ENCODE results near the gene CCNC. TPM values are rescaled to one million over a fixed set of nuclear protein-coding genes. Genes with fewer than 3 reads are reported as not detected.
A peak's percentile ranks its signal among the peaks of the same experiment; 100 is the strongest.

Gene CCNC
- total RNA-seq, 1 experiment from 2014 or later = 99.1 TPM

DNA sequence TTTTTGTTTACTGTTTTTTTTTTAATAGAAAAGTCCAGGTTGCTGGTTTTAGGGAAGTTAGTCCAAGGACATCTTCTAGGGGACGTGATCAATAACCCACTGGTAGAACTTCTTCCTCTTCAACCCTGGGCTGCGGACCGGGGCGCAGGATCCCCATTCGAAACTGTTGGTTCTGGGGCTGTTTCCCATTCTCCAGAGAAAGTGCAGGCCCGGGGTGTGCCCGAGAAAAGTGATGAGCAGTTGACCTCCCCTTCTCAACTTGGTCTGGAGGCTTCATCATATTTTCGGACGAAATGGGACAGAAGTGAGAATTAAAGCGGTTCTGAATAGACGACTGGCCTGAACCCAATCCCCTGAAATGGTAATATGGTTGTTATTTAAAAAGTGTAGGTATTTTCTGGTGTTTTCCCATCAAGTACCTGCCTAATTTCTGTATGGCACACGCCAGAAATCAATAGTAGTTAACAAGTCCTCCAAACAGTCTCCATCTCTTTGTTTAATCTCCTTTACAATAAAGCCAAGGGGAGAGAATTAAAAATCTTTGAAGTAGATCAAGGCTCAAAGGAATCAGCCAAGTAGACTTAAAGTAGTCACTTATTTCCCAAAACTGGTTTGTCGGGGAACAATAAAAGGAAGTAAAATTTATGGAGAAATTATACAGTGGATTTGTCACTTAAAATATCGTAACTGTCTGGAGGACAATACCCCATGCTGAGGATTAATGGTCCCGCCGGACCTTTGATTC, 37.6 kb upstream of the CCNC start:
- Histone ChIP-seq H3K4me3 (ENCODE audit: low read depth, low read length, poor library complexity, severe bottlenecking) (no peak overlapping the region), H3K36me3 (ENCODE audit: insufficient read depth, low read length, poor library complexity, severe bottlenecking) (no peaks in the 10 kb centered on the region), H3K27ac (ENCODE audit: low read depth, low read length, poor library complexity, severe bottlenecking) (no peak overlapping the region), H3K4me1 (ENCODE audit: insufficient read depth, low read length, poor library complexity, severe bottlenecking) (peaks cover 13% of the 10 kb centered on the region), H3K9me3 (ENCODE audit: low read depth, low read length, poor library complexity, severe bottlenecking) (no peaks in the 10 kb centered on the region), H3K27me3 (replicated peaks; ENCODE audit: insufficient read depth, low read depth, low read length, poor library complexity) (peaks cover 89% of the 10 kb centered on the region)
- BruUV-seq (replicated peaks) = no TSS peak
- ChIA-PET CTCF (no interaction called here), POLR2A (ENCODE audit: low non-redundant PET) (no interaction called here)
- TF ChIP-seq, protein P1, sequence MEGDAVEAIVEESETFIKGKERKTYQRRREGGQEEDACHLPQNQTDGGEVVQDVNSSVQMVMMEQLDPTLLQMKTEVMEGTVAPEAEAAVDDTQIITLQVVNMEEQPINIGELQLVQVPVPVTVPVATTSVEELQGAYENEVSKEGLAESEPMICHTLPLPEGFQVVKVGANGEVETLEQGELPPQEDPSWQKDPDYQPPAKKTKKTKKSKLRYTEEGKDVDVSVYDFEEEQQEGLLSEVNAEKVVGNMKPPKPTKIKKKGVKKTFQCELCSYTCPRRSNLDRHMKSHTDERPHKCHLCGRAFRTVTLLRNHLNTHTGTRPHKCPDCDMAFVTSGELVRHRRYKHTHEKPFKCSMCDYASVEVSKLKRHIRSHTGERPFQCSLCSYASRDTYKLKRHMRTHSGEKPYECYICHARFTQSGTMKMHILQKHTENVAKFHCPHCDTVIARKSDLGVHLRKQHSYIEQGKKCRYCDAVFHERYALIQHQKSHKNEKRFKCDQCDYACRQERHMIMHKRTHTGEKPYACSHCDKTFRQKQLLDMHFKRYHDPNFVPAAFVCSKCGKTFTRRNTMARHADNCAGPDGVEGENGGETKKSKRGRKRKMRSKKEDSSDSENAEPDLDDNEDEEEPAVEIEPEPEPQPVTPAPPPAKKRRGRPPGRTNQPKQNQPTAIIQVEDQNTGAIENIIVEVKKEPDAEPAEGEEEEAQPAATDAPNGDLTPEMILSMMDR (conservative IDR thresholded peaks at IDR 0.05; ENCODE audit: low read depth, low read length) = no peak
- no peak for TF ChIP-seq EZH2 (IDR thresholded peaks at IDR 0.05; ENCODE audit: borderline replicate concordance, low read depth, low read length, poor library complexity, severe bottlenecking)
- DNase-seq (ENCODE audit: low spot score) = no peak
- intact Hi-C loops (cut with micrococcal nuclease; ENCODE audit: unreplicated experiment) = no loop called here

DNA sequence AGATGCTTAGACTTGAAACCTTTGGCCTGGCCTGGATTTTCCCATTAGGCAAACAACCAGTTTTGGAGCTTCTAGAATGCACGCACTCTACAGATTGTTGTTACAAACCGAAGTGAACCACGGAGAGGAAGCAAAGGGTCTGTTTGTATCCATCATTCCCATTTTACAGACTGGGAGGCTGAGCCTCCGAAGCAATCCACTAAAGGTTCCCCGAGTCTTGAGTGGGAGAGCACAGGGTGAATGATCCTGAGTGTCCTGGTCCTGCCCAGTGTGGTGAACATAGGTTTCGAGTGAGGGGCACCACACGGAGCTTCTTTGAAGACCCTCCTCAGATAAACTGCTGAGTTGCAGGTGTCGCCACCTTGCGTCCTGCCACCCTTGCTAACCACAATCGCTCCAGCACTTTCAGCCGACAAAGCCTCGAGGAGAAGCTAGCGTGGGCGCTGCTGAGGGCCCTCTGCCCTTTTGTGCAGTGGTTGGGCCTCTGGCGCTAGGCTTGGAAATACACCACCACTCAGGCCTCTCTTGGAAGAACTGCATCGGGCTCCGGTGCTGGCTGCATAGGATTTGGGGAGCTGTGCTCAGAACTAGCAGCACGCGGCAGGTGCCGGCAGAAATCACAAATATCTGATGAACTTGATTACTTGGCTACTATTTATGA, 36.7 kb upstream of the CCNC start:
- Histone ChIP-seq H3K27ac (ENCODE audit: low read depth, low read length, poor library complexity, severe bottlenecking) (no peak overlapping the region), H3K9me3 (ENCODE audit: low read depth, low read length, poor library complexity, severe bottlenecking) (no peaks in the 10 kb centered on the region), H3K4me3 (ENCODE audit: low read depth, low read length, poor library complexity, severe bottlenecking) (no peak overlapping the region), H3K36me3 (ENCODE audit: insufficient read depth, low read length, poor library complexity, severe bottlenecking) (no peaks in the 10 kb centered on the region), H3K4me1 (ENCODE audit: insufficient read depth, low read length, poor library complexity, severe bottlenecking) (peaks cover 13% of the 10 kb centered on the region), H3K27me3 (replicated peaks; ENCODE audit: insufficient read depth, low read depth, low read length, poor library complexity) (peaks cover 98% of the 10 kb centered on the region)
- BruUV-seq (replicated peaks) = no TSS peak
- TF ChIP-seq, protein P1 (conservative IDR thresholded peaks at IDR 0.05; ENCODE audit: low read depth, low read length) = no peak
- no peak for TF ChIP-seq EZH2 (IDR thresholded peaks at IDR 0.05; ENCODE audit: borderline replicate concordance, low read depth, low read length, poor library complexity, severe bottlenecking)
- ChIA-PET CTCF (no interaction called here), POLR2A (ENCODE audit: low non-redundant PET) (no interaction called here)
- DNase-seq (ENCODE audit: low spot score) = no peak
- intact Hi-C loops (cut with micrococcal nuclease; ENCODE audit: unreplicated experiment) = no loop called here

DNA sequence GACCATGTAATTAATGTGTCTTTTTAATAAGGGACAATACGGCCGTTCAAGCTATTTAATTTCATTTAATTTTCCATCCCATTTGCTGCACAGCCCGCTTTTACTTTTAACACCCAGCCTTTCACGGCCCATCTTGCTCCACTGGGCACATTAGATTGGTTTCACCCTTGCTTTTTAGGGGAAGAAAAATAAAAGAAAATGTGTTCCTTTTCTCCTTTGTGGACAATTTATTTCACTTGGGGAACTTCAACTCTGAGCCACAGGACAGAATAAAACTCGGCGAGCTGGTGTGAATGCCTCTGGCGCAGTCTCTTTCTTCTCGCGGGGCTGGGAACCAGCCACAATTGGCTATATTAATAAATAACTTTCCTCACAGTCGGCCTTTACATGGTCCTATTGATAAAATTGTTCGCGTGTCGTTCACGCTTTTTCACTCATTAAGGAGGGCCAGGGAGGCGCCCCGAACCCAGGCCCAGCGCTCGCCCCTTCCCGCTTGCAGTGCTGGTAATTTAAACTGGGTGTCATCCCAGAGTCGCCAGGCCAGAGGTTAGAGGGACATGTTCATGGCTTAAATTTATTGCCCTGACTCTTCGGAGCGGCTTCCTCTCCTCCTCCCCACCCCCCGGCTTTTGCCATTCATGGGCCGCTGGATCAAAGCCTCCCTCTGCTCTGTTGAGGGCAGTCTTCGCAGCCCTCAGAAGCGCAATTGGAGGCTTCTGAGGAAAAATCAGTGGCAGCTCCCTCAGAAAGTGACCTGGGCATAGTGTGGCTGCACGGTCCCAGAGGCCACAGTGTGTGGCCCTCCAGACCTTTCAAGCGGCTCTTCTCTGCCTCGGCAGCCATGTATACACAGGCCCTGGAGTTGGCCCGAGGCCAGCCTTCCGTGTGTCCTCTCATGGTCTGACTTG, 36.0 kb upstream of the CCNC start:
- H3K4me3 ChIP-seq (ENCODE audit: low read depth, low read length, poor library complexity, severe bottlenecking) = peak overlapping the region; percentile 43
- TF ChIP-seq EZH2 (IDR thresholded peaks at IDR 0.05; ENCODE audit: borderline replicate concordance, low read depth, low read length, poor library complexity, severe bottlenecking) = no peak
- TF ChIP-seq, protein P1 (conservative IDR thresholded peaks at IDR 0.05; ENCODE audit: low read depth, low read length) = no peak
- no peak for DNase-seq (ENCODE audit: low spot score)
- POLR2A ChIA-PET (ENCODE audit: low non-redundant PET) = no interaction called here
- peaks cover 13% of the 10 kb centered on the region for H3K4me1 ChIP-seq (ENCODE audit: insufficient read depth, low read length, poor library complexity, severe bottlenecking)
- H3K9me3 ChIP-seq (ENCODE audit: low read depth, low read length, poor library complexity, severe bottlenecking) = no peaks in the 10 kb centered on the region
- no TSS peak for BruUV-seq (replicated peaks)
- H3K27me3 ChIP-seq (replicated peaks; ENCODE audit: insufficient read depth, low read depth, low read length, poor library complexity) = peaks cover 95% of the 10 kb centered on the region
- intact Hi-C loops (cut with micrococcal nuclease; ENCODE audit: unreplicated experiment) = no loop called here
- CTCF ChIA-PET = no interaction called here
- no peak overlapping the region for H3K27ac ChIP-seq (ENCODE audit: low read depth, low read length, poor library complexity, severe bottlenecking)
- no peaks in the 10 kb centered on the region for H3K36me3 ChIP-seq (ENCODE audit: insufficient read depth, low read length, poor library complexity, severe bottlenecking)

Measured in A673 (cell line).